COLO668 (cell line): ENCODE results near the gene SCIN.

Experiments used
- DNase-seq: peaks from one replicate; lab custom pipeline; 2025; ENCODE audit not compliant: unreplicated experiment; lab: John Stamatoyannopoulos, UW

SCIN gene

DNA sequence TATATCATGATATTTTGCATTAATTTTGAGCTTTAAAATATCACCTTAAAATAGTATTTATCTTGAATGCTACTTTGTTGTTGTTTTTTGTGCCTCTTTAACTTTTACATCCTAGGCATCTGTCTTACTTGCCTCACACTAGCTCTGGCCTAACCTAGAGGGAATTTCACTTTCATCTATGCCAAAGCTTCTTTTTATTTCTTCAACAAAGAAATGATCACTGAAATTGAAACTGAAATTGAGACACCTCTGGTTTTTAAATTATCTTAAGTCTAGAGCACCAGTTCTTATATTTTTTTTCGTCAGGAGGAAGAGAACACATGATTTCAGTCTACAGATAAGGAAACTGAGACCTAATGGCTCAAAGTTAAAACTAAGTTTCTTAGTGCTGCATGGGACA, 3.5 kb upstream of the SCIN start:
- no peak for DNase-seq

DNA sequence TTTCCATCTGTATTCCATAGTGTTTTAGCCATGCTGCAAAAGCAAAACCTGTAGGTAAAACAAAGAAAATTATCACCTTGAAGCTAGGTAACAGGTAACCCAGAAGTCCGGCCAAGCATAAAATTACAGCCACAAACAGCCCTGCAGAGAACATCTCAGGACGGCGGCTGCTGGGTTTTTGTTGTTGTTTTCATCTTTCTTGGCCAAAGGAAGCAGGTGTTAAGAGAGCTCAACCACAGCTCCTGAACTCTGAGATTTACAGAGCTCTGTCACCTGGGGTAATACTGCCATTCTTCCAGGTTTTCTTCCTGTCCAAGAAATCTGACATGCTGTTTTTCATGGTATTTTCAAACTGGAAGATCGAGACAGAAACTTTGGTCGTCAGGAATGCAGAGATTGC, 847 bp upstream of the SCIN start:
- peak; percentile 25 for DNase-seq

DNA sequence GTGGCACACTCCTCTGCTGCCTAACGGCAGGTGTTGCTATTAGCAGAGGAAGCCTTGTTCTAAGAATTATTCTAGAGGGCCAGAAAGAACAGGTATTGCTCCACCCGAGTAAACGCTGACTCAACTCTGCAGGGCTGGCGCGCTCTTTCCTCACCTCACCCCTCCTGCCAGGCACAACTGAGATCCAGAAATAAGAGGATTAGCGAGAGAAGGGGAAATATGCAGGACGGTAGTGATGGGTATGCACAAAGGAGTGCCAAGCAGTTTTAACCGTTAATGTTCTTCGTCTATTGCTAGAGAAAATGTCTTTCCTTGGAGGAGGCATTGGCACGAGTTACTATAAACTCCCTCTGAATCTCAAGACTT, 369 bp upstream of the SCIN start:
- DNase-seq, result peak; percentile 63

DNA sequence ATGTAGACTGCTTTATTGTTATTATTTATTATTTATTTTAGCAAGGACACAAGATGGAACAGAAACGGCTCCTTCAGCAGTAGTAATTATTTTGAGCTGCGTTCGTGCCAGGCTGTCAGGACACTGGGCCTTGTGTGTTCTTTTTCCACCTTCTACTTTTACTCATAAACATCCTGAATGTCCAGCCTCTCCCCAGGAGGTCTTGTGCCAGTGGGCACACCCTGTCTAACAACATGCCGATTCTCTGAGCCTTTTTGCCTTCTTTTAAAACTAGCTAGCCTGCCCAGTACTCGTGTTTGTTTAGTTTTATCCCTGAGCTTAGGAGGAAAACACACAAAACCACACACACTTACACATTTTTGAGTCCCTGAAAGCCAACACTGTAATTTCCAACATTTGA, 1.2 kb downstream of the SCIN start:
- peak; percentile 34 for DNase-seq

DNA sequence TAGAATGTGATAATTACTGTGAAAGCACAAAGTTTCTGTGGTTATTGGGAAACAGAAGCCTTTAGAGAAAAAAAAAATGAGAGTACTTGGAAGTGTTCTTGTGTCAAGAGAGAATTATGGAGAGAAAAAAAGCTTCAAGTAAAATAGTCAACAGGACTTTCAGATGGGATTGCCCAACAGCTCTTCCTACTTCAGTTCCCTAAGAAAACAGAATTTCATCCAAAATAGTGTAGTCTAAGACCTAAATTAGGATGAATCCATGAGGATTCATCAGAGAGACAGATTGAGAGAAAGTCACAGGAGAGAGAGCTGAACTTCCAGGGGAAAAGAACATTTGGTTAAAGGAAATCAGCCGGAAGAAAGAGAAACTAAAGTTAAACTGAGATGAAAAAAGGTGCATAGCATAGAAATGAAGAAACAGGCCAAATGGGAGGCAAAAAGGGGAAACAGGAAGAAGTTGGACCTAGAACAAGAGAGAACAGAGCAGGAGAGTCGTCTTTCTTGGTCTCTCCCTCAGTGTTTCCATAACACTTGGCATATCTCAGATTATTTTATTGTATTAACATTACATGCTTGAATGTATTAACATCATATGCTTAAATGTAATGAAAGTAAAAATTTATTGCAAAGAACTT, 2.5 kb downstream of the SCIN start:
- DNase-seq, result no peak

DNA sequence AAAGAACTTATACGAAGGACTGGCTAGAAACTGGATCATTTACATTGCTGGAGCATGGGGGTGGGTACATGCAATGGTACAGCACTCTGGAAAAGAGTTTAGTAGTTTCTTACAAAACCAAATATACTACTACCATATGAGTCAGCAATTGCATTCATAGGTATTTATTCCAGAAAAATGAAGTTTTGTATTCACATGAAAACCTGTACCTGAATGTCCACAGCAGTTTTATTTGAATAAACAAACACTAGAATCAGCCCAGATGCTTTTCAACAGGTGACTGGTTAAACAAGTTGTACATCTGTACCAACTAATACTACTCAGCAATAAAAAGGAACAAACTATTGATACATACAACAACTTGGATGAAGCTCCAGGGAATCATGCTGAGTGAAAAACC, 3.4 kb downstream of the SCIN start:
- DNase-seq, result peak; percentile 33

DNA sequence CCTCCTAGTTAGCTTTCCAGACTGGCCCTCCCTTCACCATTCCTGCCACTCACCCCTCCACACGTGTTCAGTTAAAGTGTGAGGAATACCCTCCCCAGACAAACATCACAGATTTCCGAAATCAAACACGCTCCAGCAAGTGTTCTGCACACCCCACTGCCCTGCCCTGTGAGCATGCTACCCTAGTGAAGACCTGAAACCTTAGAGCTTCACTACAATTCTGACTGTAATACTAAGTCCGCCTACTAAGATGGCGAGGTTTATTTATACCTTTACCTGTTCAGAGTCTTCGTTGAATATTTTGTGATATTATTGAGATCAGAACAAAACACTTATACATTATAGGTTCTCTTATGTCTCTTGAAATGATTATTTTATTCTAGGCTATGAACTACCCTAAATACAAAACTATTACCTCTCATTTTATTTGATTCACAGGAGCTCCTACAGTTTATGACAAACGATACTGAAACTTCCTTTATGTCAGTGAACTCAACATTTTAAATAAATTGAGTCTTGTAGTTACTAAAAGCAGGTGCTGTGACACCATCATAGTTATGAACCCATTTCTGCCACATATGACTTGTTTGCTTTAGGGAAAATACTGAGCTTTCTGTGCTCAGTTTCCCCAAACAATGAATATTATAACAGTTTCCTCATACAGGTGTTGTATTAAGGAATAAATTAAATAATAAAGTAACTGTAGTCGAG, 8.6 kb downstream of the SCIN start:
- DNase-seq, result no peak

DNA sequence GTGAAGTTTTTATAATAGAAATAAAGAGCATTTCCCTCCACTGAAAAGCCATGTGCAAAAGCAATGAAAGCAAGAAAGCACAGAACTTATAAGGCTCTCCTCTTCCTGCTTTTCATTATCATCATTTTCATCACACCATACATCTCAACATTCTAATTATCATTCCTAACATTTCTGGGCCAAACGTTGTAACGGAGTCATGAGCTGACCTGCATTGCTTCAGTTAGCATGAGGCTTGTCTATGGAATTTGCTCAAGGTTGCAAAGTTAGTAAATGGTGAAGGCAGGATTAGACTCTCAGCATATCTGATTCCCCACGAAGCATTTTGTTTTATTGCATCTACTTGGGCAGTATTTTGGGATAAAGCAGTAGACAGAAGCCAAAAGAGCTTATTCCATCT, 11.4 kb downstream of the SCIN start:
- no peak for DNase-seq

DNA sequence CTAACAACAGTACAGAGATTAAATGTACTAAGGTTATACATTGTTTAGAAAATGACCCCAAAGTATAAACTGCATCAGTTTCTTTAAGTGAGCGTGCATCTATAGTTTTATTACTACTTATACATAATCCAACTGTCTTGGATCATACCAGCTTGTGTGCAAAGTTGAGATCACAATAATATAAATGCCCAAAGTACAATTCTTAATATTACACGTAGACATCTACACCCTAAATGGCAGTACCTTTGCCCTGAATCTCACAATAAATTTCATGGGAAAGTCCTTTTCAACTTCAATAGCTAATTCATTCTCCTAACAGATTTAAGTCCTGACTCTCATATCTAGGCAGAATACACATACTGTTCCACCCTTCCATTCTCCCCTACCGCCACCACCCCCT, 11.8 kb downstream of the SCIN start:
- no peak for DNase-seq

DNA sequence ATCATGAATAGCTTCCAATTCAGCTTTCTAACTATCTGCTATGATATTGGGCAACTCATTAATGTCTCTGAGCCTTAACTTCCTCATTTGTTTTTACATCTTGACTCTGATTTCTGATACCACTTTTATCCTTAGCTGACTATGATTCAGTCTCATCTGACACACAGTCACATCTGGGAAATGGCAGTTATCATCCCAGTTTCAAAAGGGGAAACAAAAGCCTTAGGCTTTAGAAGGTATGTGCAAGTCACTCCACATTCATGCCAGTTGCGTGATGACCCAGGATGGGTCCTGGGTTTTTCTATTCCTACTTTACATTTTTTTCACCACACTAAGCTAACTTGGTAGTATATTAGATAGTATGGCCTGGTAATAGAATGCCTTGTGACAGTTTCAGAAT, 12.7 kb downstream of the SCIN start:
- no peak for DNase-seq

DNA sequence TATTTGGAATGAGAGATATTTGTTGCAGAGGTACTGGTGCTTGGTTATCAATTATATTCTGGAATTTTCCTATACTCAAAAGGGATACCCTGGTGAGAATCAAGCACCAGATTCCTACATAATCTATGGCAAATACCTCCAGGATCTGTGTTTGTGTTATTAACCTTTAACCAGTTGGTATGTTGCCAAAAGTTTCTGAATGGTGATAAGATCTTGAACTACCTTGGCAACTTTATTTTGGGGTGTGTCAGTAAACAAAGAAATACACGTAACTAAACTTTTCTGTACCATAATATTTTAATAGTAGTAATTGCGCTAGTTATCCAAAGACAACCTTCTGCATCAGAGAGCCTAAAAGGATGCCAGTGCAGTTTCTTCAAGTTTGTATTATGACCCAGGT, 13.4 kb downstream of the SCIN start:
- DNase-seq, result no peak

DNA sequence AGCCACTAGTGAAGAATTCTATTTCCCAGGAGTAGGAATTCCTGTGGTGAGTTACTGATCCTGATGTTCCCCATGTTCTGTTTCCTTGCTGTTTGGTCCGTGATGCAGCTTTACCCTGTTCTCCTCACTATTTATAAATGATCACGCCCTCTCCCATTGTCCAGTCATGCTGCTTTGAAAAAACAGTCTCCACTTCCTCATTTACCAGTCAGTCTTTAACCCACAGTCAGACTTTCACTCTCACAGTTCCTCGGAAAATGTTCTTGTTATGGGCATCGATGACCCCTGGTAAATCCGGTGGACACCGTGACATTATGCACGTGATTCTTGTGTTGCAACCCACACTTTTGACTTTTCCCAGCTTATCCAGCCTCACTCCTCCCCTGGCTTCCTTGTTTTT, 14.4 kb downstream of the SCIN start:
- no peak for DNase-seq

DNA sequence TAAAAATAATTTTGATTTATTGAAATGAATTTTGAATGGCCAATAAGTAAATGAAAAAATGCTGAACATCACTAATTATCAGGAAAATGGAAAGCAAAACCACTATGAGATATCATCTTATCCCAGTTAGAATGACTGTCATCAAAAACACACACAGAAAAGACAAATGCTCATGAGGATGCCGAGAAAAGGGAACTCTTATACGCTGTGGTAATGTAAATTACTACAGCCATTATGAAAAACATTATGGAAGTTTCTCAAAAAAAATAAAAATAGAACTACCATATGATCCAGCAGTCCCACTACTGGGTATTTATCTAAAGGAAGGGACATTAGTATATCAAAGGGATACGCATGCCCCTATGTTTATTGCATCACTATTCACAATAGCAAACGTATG, 15.8 kb downstream of the SCIN start:
- no peak for DNase-seq

DNA sequence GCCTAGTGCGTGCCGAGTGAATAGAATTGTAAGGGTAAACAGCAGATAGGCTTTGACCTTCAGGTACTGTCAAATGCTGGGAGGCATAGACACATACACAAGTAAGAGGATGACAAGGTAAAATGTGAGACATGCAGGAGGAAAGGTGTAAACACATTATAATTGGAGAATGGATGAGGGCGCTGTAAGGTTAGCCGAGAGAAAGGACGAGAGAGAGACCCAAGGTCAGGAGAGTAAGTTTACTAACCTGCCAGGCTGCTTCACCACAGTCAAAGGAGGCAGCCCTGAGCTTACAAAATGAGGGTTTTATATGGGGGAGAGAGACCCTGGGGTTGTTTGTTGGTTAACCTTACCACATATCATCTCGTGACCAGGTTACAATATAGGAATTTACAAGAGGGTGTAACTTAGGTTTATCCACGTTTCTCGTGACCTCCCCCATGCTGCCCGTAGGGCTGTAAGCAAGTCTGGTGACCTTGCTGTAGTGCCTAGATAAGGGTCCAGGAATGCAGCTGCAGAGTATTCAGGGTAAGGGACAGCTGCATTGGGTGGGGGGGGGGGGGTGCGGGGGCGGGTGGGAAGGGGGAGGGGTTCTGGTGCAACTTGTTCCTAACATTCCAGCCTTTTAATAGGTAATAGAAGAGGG, 17.9 kb downstream of the SCIN start:
- DNase-seq, result no peak

DNA sequence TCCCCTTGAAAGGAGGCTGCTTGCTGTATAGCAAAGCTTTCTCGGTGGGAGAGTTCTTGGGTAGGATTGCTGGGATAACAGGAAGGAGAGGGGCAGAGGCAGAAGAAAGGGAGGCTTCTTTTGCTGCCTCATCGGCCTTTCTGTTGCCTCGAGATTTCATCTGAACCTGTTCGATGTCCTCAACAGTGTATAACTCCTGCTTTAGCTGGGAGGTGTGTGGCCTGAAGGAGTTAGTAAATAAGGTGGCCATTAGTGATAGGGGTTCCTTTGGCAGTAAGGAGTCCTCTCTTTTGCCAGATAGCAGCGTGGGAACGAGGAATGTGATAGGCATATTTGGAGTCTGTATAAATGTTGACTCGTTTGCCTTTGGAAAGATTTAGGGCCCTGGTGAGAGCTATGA, 20.0 kb downstream of the SCIN start:
- no peak for DNase-seq

DNA sequence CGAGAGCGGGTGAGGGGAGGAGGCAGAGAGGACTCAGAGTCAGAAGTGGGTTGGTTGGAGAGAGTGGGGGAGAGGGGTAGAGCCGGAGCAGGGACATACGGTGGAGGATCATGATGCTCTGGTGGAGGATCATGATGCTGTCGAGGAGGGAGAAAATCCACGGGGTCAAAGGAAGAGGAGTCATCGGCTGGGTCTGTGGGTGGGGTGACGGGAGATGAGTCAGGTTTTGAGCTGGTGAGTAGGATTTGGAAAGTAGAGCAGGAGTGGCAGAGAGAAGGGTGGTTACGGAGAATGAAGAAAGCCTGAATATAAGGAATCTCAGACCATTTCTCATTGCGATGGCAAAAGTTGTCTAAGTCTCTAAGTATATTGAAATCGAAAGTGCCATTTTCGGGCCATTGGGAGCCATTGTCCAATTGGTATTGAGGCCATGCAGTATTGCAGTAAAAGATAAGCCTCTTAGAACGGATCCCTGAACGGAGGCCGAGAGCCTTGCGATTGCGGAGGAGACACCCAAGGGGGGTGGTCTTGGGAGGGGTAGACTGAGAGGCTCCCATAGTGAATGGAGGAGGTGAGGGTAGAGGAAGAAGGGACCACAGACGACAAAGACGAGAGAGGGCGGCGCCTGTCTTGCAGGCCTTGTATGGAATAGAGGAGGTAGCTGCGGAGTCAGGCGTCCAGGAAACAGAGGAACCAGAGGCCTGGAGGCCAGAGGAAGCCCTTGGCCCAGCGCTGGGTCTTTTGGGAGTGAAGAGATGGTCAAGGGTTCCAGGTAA, 23.8 kb downstream of the SCIN start:
- no peak for DNase-seq

DNA sequence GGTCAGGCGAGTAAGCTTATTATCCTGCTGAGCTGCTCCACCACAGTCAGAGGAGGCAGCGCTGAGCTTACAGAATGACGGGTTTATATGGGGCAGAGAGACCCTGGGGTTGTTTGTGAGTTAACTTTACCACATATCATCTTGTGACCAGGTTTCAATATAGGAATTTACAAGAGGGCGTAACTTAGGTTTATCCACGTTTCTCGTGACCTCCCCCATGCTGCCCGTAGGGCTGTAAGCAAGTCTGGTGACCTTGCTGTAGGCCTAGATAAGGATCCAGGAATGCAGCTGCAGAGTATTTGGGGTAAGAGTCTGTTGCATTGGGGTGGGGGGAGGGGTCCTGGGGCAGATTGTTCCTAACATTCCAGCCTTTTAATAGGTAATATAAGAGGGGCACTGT, 24.6 kb downstream of the SCIN start:
- DNase-seq, result no peak

DNA sequence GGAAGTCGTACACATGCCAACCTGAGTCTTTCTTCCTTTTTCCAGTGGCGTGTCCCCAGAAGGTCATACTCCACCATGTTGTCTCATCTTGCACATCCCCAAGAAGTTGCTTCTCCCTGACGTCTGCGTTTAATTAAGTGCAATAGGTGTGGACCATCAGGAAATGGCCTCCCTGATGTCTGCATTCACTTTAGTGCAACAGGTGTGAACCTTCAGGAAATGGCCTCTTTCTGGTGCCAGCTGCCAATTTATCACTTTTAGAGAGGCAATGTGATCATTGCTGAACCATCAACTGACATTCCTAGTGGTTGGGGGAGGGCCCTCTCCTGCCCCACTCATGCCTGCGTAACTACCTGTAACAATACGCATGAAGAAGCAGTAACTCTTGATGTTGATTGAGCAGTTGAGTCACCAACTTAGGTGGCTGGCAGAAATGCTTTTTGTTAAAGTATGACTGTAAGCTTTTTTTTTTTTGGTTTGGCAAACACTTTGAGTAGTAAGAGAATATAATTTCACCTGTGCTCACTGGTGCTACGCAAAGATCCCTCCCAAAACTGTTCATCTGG, 25.8 kb downstream of the SCIN start:
- peak; percentile 47 for DNase-seq

DNA sequence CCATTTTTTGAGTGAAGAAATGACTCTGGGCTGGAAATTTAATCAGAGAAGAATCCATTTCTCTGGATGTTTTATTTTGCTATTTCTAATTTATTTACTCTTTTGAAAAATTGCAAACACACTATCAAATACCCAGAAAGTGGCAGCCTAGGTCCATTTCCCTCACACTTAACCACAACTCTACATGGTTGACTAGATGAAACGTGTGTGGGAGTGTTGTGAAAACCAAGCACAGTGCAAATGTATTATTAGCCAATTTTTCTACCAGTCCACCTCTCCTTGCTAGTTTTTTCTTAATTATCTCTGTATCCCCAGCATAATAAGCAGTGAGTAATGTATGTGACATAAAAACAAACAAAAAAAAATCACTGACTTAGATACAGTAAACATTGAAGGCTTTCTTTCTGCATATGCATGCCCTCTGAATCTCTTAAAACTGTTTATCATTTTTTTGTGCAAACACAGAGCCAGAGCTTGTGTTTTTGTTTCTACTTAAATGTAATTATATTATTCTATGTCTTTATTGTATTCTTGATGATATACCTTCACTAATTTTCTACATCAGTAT, 30.9 kb downstream of the SCIN start:
- no peak for DNase-seq

DNA sequence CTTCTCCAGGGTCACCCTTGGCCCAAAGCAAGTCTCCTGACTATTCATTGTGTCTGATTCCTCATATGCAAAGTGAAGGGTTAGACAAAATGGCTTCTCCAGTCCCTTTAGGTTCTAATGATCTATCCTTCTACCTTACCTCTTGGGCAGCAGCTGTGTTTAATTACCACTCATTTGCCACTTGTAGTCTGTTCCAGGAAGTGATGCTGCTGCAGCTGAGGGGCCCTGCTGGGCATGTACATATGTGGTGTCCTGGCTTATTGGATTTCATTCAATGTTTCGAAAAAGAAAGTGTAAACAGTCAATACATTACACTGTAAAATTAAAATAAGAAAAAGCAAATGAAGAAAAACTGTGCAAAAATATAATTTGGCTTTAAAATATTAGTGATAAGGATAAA, 36.6 kb downstream of the SCIN start:
- DNase-seq, result peak; percentile 89

DNA sequence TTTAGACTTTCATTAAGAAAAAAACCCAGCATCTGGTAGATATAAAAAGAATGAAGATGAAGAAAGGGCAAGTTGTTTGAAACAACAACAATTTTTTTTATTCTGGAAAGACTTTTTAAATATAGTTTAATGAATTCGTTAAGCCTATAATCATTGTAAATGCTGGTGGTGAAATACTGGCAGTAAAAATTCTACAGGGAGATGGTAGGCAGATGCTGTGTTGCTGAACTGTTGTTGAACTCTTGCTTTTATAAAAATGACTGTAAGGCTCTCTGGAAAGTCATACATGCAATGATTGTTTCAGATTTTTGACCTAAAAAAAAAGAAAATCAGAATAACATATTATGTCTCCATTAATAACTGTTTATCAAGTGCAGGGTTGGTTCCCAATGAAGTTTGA, 39.0 kb downstream of the SCIN start:
- no peak for DNase-seq
